HCT116 (cell line): ENCODE measurements around the gene SNX10. TPM values are rescaled to one million over a fixed set of nuclear protein-coding genes. Genes with fewer than 3 reads are reported as not detected.

Experiments
- ATAC-seq: fragments of 200-7000 bp; cut with Tn5 transposase; 2 replicates; pipeline ENCODE4 v1.9.1; 2020; ENCODE audit warnings: mild to moderate bottlenecking, moderate library complexity
- BruUV-seq: library from RNA; stranded (reverse); fragments of 400-500 nt; replicated peaks from 2 replicates; lab custom pipeline; 2021; lab: Mats Ljungman, UMichigan
- CTCF ChIA-PET: fragments of 300-600 bp; sonication (Branson Sonifier 250); formaldehyde crosslinking; loops from one replicate; lab custom pipeline; 2021; ENCODE audit warnings: antibody characterized with exemption; lab: Charles Lee
- POLR2A ChIA-PET: fragments of 300-600, 350-600 bp; sonication (Branson Sonifier 250); formaldehyde crosslinking; loops from one replicate; lab custom pipeline; 2021; ENCODE audit warnings: antibody characterized with exemption; lab: Charles Lee
- RAD21 ChIA-PET, 2 experiments: fragments of 300-600 bp; sonication (Branson Sonifier 250); formaldehyde crosslinking; loops; one replicate each; lab custom pipeline; 2023; ENCODE audit warnings: low total read pairs in 2 of 2; ENCODE audit not compliant: uncharacterized antibody in 2 of 2, unreplicated experiment in 2 of 2, low non-redundant PET in 1 of 2; lab: Charles Lee
- DNase-seq: peaks from one replicate; pipeline ENCODE4 v3.0.0-alpha.2; 2010; ENCODE audit warnings: low read depth, low spot score
- H2AFZ ChIP-seq: fragments of 200-600 bp; shearing (Covaris generic), sonication (generic); 2 replicates; pipeline ENCODE4 v1.6.1; 2017; ENCODE audit warnings: low read depth, mixed run types, mixed read lengths, antibody characterized with exemption, low read length; ENCODE audit not compliant: poor library complexity, severe bottlenecking
- H3K27ac ChIP-seq: 2 replicates; pipeline ENCODE4 v1.5.1; 2012; ENCODE audit warnings: low read depth, low read length
- H3K27me3 ChIP-seq: fragments of 200-600 bp; sonication (generic); 2 replicates; pipeline ENCODE4 v1.6.1; 2016; ENCODE audit warnings: mixed run types, low read length, mixed read lengths; ENCODE audit not compliant: insufficient read depth
- H3K36me3 ChIP-seq, 2 experiments: fragments of 200-500 bp in 1 of 2; fragments of 200-600 bp in 1 of 2; sonication (Bioruptor generic) in 1 of 2; sonication (generic) in 1 of 2; 2 replicates each; pipeline versions ENCODE4 v1.5.1 to v1.6.1; 2014 to 2016; ENCODE audit warnings: low read length in 2 of 2, inconsistent platforms in 1 of 2, mixed read lengths in 1 of 2, mixed run types in 1 of 2; ENCODE audit not compliant: insufficient read depth in 2 of 2, control insufficient read depth in 1 of 2
- H3K4me1 ChIP-seq, 2 experiments: fragments of 200-600 bp in 1 of 2; sonication (generic) in 1 of 2; 2 replicates each; pipeline versions ENCODE4 v1.5.1 to v1.6.1; 2012 to 2017; ENCODE audit warnings: low read length in 2 of 2, inconsistent platforms in 1 of 2, mild to moderate bottlenecking in 1 of 2, mixed read lengths in 1 of 2, mixed run types in 1 of 2, moderate library complexity in 1 of 2; ENCODE audit not compliant: insufficient read depth in 2 of 2, control insufficient read depth in 1 of 2
- H3K4me2 ChIP-seq: fragments of 200-600 bp; sonication (generic); 2 replicates; pipeline ENCODE4 v1.6.1; 2017; ENCODE audit warnings: mixed run types, low read length, mixed read lengths
- H3K4me3 ChIP-seq, 2 experiments: fragments of 200-600 bp in 1 of 2; sonication (generic) in 1 of 2; replicated peaks in 1 of 2; 2 replicates each; pipeline ENCODE4 v1.5.1; 2011 to 2016; ENCODE audit warnings: low read length in 2 of 2, control low read depth in 1 of 2, low read depth in 1 of 2, mild to moderate bottlenecking in 1 of 2, mixed read lengths in 1 of 2, mixed run types in 1 of 2
- H3K79me2 ChIP-seq: fragments of 200-600 bp; sonication (generic); 2 replicates; pipeline ENCODE4 v1.6.1; 2017; ENCODE audit warnings: mild to moderate bottlenecking, mixed run types, low read length, moderate library complexity, mixed read lengths; ENCODE audit not compliant: insufficient read depth
- H3K9ac ChIP-seq: fragments of 200-600 bp; sonication (generic); 2 replicates; pipeline ENCODE4 v1.6.1; 2016; ENCODE audit warnings: low read length, mixed read lengths
- H3K9me2 ChIP-seq: fragments of 200-600 bp; sonication (generic), shearing (Covaris generic); 2 replicates; pipeline ENCODE4 v1.6.1; 2017; ENCODE audit warnings: mixed run types, mild to moderate bottlenecking, moderate library complexity; ENCODE audit not compliant: insufficient read depth
- H3K9me3 ChIP-seq, 2 experiments: fragments of 200-500 bp in 1 of 2; fragments of 200-600 bp in 1 of 2; sonication (Bioruptor generic) in 1 of 2; sonication (generic) in 1 of 2; 2 replicates each; pipeline ENCODE4 v1.6.1; 2014 to 2017; ENCODE audit warnings: low read length in 2 of 2, mixed read lengths in 2 of 2, inconsistent platforms in 1 of 2, low read depth in 1 of 2, mild to moderate bottlenecking in 1 of 2, mixed run types in 1 of 2, moderate library complexity in 1 of 2; ENCODE audit not compliant: control insufficient read depth in 1 of 2, insufficient read depth in 1 of 2
- H4K20me1 ChIP-seq: fragments of 200-600 bp; sonication (generic), shearing (Covaris generic); 2 replicates; pipeline ENCODE4 v1.6.1; 2017; ENCODE audit warnings: mixed run types, mild to moderate bottlenecking, moderate library complexity; ENCODE audit not compliant: insufficient read depth
- CEBPB ChIP-seq: IDR thresholded peaks from 2 replicates; pipeline ENCODE4 v1.6.1; 2012; ENCODE audit warnings: low read depth
- EGR1 ChIP-seq: IDR thresholded peaks from 2 replicates; pipeline ENCODE4 v1.6.1; 2012; ENCODE audit warnings: low read depth
- ELF1 ChIP-seq: IDR thresholded peaks from 2 replicates; pipeline ENCODE4 v1.6.1; 2012; ENCODE audit warnings: low read depth, borderline replicate concordance
- EZH2 ChIP-seq: fragments of 200-600 bp; sonication (generic); IDR thresholded peaks from 2 replicates; pipeline ENCODE4 v1.6.1; 2017; ENCODE audit warnings: antibody characterized with exemption, mixed run types
- EZH2phosphoT487 ChIP-seq: fragments of 200-600 bp; IDR thresholded peaks from 2 replicates; pipeline ENCODE4 v1.6.1; 2018; ENCODE audit warnings: antibody characterized with exemption, borderline replicate concordance
- FOSL1 ChIP-seq: IDR thresholded peaks from 2 replicates; pipeline ENCODE4 v1.6.1; 2012; ENCODE audit warnings: low read depth
- JUND ChIP-seq: IDR thresholded peaks from 2 replicates; pipeline ENCODE4 v1.6.1; 2012
- POLR2A ChIP-seq: IDR thresholded peaks from 2 replicates; pipeline ENCODE4 v1.7.0; 2011; ENCODE audit warnings: borderline replicate concordance; ENCODE audit not compliant: insufficient read depth, insufficient read length; ENCODE audit errors: extremely low read depth
- POLR2AphosphoS5 ChIP-seq: IDR thresholded peaks from 2 replicates; pipeline ENCODE4 v1.6.1; 2011; ENCODE audit warnings: mild to moderate bottlenecking, low read depth, low read length, moderate library complexity
- RAD21 ChIP-seq: IDR thresholded peaks from 2 replicates; pipeline ENCODE4 v1.6.1; 2012; ENCODE audit warnings: low read depth, mild to moderate bottlenecking
- SIN3A ChIP-seq: IDR thresholded peaks from 2 replicates; pipeline ENCODE4 v1.6.1; 2012; ENCODE audit warnings: low read depth
- SP1 ChIP-seq: IDR thresholded peaks from 2 replicates; pipeline ENCODE4 v1.6.1; 2012; ENCODE audit warnings: low read depth
- SRF ChIP-seq: IDR thresholded peaks from 2 replicates; pipeline ENCODE4 v1.6.1; 2012; ENCODE audit warnings: low read depth
- TCF7L2 ChIP-seq: IDR thresholded peaks from 2 replicates; pipeline ENCODE4 v1.7.0; 2011; ENCODE audit warnings: borderline replicate concordance, inconsistent platforms; ENCODE audit not compliant: insufficient read depth, insufficient read length; ENCODE audit errors: extremely low read depth
- YY1 ChIP-seq: IDR thresholded peaks from 2 replicates; pipeline ENCODE4 v1.6.1; 2011; ENCODE audit warnings: low read length, low read depth, moderate library complexity, mild to moderate bottlenecking; ENCODE audit not compliant: insufficient replicate concordance; ENCODE audit errors: extremely low read depth
- ZFX ChIP-seq: fragments of 450-650 bp; IDR thresholded peaks from 2 replicates; pipeline ENCODE4 v1.6.1; 2017
- ZNF274 ChIP-seq: fragments of 200-500 bp; sonication (Bioruptor generic); IDR thresholded peaks from 2 replicates; pipeline ENCODE4 v1.6.1; 2014; ENCODE audit warnings: mild to moderate bottlenecking, low read depth, low read length, inconsistent platforms
- intact Hi-C: fragments of 100-400 bp; cut with micrococcal nuclease; formaldehyde crosslinking; loops from 2 replicates; pipeline ENCODE4 v1.10.0; 2022
- total RNA-seq: library from RNA; stranded (reverse); gene quantifications from one replicate; pipeline ENCODE4 v1.2.1, GENCODE V29; 2021; ENCODE audit not compliant: unreplicated experiment
- TF ChIP-seq, protein P1 (sequence below): IDR thresholded peaks from 2 replicates; pipeline ENCODE4 v1.6.1; 2012
- TF ChIP-seq, protein P2 (sequence below): IDR thresholded peaks from 2 replicates; pipeline ENCODE4 v1.6.1; 2012
- TF ChIP-seq, protein P3 (sequence below): IDR thresholded peaks from 2 replicates; pipeline ENCODE4 v1.6.1; 2011; ENCODE audit warnings: mild to moderate bottlenecking, low read length, moderate library complexity; ENCODE audit not compliant: insufficient replicate concordance; ENCODE audit errors: extremely low read depth

SNX10 gene
- total RNA-seq, 1 experiment from 2014 or later: 26.9 TPM

DNA sequence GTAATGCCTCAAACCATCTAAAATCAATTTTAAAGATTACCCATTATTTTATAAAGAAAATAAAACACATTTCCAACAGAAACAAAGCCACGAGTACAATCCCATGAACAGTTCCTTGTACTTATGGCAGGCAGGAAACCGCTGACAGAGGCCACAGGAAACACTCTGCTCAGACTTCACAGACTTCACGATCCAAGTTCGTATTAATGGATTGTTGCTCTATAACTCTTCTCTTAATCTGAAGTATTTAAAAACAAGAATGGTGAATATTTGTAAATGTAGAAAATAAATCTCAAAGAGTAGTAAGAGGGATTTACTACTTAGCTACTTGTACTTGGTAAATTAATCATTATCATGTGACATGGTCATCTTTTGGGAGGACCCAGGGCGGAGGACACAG, 78.3 kb downstream of the SNX10 start:
- Histone ChIP-seq H3K4me1 (no peaks in the 10 kb centered on the region), H2AFZ (no peak overlapping the region), H3K36me3 (peaks cover 2 to 6% of the 10 kb centered on the region in 2 experiments; a peak in 1 of 4 replicates), H3K27ac (no peak overlapping the region), H3K4me2 (no peak overlapping the region), H3K27me3 (no peaks in the 10 kb centered on the region), H3K4me3 (no peak overlapping the region), H4K20me1 (no peaks in the 10 kb centered on the region), H3K9me3 (no peaks in the 10 kb centered on the region), H3K9me2 (no peaks in the 10 kb centered on the region), H3K79me2 (no peaks in the 10 kb centered on the region), H3K9ac (no peak overlapping the region)
- intact Hi-C loops: no loop called here
- ChIA-PET POLR2A (interaction anchor here (1.0 to 1.6 kb wide), 3 partner anchors 298 to 791 kb away, joined by 3 to 5 read pairs (median 3); no protein-coding TSS in a partner anchor), CTCF (interaction anchor here (0.5 to 3.6 kb wide), 40 partner anchors 8 to 793 kb away, joined by 3 to 232 read pairs (median 6); no protein-coding TSS in a partner anchor), RAD21 (interaction anchor here (0.6 to 2.3 kb wide), 11 partner anchors 131 to 792 kb away, joined by 3 to 28 read pairs (median 5); no protein-coding TSS in a partner anchor)
- no TSS peak for BruUV-seq
- no peak for TF ChIP-seq POLR2A
- TF ChIP-seq, protein P1, sequence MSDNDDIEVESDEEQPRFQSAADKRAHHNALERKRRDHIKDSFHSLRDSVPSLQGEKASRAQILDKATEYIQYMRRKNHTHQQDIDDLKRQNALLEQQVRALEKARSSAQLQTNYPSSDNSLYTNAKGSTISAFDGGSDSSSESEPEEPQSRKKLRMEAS: no peak
- TF ChIP-seq EGR1: no peak
- TF ChIP-seq SP1: no peak
- no peak for TF ChIP-seq TCF7L2
- TF ChIP-seq ZNF274: no peak
- no peak for TF ChIP-seq RAD21
- TF ChIP-seq FOSL1: no peak
- TF ChIP-seq YY1: no peak
- no peak for TF ChIP-seq JUND
- TF ChIP-seq CEBPB: no peak
- no peak for TF ChIP-seq POLR2AphosphoS5
- TF ChIP-seq ELF1: no peak
- TF ChIP-seq ZFX: no peak
- no peak for TF ChIP-seq EZH2
- TF ChIP-seq, protein P2, sequence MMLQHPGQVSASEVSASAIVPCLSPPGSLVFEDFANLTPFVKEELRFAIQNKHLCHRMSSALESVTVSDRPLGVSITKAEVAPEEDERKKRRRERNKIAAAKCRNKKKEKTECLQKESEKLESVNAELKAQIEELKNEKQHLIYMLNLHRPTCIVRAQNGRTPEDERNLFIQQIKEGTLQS: no peak
- no peak for TF ChIP-seq SRF
- TF ChIP-seq, protein P3, sequence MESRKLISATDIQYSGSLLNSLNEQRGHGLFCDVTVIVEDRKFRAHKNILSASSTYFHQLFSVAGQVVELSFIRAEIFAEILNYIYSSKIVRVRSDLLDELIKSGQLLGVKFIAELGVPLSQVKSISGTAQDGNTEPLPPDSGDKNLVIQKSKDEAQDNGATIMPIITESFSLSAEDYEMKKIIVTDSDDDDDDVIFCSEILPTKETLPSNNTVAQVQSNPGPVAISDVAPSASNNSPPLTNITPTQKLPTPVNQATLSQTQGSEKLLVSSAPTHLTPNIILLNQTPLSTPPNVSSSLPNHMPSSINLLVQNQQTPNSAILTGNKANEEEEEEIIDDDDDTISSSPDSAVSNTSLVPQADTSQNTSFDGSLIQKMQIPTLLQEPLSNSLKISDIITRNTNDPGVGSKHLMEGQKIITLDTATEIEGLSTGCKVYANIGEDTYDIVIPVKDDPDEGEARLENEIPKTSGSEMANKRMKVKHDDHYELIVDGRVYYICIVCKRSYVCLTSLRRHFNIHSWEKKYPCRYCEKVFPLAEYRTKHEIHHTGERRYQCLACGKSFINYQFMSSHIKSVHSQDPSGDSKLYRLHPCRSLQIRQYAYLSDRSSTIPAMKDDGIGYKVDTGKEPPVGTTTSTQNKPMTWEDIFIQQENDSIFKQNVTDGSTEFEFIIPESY: no peak
- no peak for TF ChIP-seq SIN3A
- no peak for TF ChIP-seq EZH2phosphoT487
- DNase-seq (no peak), ATAC-seq (0 out of 2 replicates have a peak, but pooled peaks have one; percentile 15)
